Left colon (tissue), 2 donors: Measurements from ENCODE around the gene OR5M8. TPM values are rescaled to one million over a fixed set of nuclear protein-coding genes. Genes with fewer than 3 reads are reported as not detected.

Experiments used
- ATAC-seq: fragments of 200-7000 bp; cut with Tn5 transposase; one replicate; pipeline ENCODE4 v1.9.1; 2020; ENCODE audit warnings: mild to moderate bottlenecking, moderate library complexity
- DNase-seq, 2 donors: peaks; one replicate each; pipeline ENCODE4 v3.0.0-alpha.2; 2020
- intact Hi-C, 2 donors: fragments of 100-400 bp; cut with DNase I in 1 of 2; cut with micrococcal nuclease in 1 of 2; formaldehyde crosslinking; loops; one replicate each; pipeline versions ENCODE4 v1.11.2 to v1.14.0; 2022; cut with DNase I, micrococcal nuclease
- long read RNA-seq: library from polyadenylated mRNA; unstranded; transcript quantifications from one replicate; pipeline ENCODE4 v2.0.0, GENCODE V29; 2021
- total RNA-seq, 2 donors: library from RNA; stranded (reverse); fragmentation: NEBNext Ultra II Directional; extraction: Animal tissue kit (Norgen Biotek cat#: 25700); gene quantifications; one replicate each; pipeline ENCODE4 v1.2.1, GENCODE V29; 2021
- donor health status: DM: no; HTN: no; CAD: no.
- donor health status: DM: yes; HTN: yes; CAD: no.

The OR5M8 gene
- total RNA-seq = not detected
- long read RNA-seq = 0 reads

DNA sequence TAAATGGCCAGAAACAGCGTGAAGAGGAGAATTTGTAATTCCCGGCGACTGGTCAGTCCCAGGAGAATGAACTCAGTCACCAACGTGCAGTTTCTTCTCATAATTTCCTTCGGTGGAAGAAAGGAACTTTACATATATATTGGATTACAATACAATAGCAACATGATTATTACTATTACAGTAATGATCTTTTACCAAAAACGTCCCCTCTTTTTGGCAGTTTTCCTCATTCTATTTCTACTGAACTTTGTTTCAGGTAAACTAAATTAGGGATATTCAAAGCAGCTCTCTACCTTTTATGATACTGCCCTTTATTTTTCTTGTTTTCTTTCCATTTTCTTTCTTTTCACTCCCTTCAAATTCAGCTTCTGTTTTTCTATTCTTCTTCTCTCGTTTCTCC lies at the start of gene OR5M8:
OR5M8 (minus strand) TSS at position 101 of the 400 bp plus-strand sequence; CDS start at position 101, 0 bp downstream.
- ATAC-seq (no peak), DNase-seq (no peak)
- intact Hi-C loops = no loop called here

GRCh38 chr11:56533054-56533740 lies 42.0 kb upstream of the OR5M8 start:
- intact Hi-C loops = no loop called here
- DNase-seq (peak; percentile 43 to 51), ATAC-seq (peak; percentile 89)

DNA sequence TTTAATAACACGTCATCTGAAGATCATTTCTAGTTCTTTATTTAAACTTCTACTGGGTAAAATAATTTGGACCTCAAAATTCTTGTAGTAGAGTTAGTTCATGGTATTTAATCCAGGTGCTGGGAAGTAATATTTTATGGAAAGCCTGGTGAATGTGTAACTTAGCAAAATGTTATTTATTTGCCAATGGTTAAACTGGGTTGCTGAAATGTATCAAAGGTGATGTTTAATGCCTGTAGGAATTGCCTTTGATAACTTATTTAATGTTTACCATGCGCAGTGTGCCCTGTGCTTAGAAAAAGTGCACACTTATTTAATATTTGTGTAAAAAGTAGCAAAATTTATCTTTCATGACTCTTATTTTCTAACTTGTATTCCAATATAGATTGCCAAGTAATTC lies 40.7 kb upstream of the OR5M8 start:
- ATAC-seq = peak; percentile 57
- intact Hi-C loops = no loop called here
- DNase-seq = no peak

DNA sequence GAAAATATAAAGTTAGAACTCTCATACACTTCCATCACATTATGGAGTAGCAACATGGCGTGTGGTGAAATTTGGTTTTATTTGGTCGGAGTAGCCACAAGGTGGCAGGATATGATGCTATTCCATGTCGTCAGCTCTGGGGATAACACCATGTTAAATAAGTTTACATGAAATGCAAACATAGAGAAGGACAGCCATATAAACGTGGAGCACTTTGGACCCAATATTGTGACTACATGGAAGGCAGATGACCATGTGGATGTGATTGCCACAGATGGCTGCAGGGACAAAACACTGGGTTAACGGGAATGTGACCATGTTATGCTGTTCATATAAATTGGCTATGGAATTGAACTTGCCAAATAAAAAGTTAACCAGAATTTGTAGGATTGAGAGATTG lies 30.8 kb upstream of the OR5M8 start:
- ATAC-seq (peak; percentile 100), DNase-seq (peak; percentile 28 to 37)
- intact Hi-C loops = no loop called here

DNA sequence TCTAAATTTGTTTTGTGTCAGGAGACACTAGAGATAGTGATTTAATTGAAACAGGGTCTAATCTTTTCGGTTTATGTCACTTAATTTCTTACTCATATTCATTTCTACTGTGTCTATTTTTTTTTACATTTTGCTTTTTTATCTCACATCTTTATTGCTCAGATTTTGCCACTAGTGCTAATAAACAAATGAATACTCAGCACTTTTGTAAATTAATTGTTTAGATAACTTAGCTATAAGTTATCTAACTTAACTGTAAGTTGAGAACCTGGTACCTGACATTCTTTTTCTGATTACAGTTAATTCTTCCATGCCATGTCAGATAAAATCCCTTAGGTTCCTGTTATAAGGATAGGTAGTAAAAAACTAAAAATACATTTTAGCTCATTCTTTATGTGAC lies 22.1 kb upstream of the OR5M8 start:
- no peak for ATAC-seq
- intact Hi-C loops = no loop called here
- no peak for DNase-seq

DNA sequence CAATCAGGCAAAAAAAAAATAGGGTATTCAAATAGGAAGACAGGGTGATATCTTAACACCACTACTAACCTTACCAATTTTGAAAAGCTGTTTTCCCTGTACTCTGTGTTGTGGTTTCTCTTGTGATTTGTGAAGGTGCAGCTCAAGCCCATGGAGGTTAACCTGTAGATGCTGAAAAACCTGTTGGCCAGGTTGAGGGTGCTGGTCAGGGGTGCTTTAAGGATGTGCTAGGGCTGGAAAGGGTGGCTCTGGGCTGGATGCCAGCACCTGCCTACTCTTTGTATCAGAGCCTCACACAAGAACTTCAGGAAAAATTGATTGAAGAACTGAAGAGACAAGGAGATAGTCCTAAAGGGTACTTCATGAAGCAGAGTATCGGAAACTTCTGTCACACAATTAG lies 18.3 kb upstream of the OR5M8 start:
- ATAC-seq = no peak
- peak in 1 of 2 donors; percentile 22 for DNase-seq
- intact Hi-C loops = no loop called here

GRCh38 chr11:56497010-56497409 lies 5.8 kb upstream of the OR5M8 start:
- ATAC-seq (no peak), DNase-seq (no peak)
- intact Hi-C loops = no loop called here

- ATAC-seq (no peak), DNase-seq (no peak)
- intact Hi-C loops = no loop called here
Observed at GRCh38 chr11:56495117-56495516, 3.9 kb upstream of the OR5M8 start.

GRCh38 chr11:56486801-56487200 lies 4.4 kb downstream of the OR5M8 start:
- no peak for DNase-seq
- ATAC-seq = peak; percentile 33
- intact Hi-C loops = no loop called here

GRCh38 chr11:56474729-56475235 lies 16.4 kb downstream of the OR5M8 start:
- DNase-seq = no peak
- intact Hi-C loops = no loop called here
- ATAC-seq = peak; percentile 62

GRCh38 chr11:56473252-56473651 lies 17.9 kb downstream of the OR5M8 start, which contains the start of gene OR5M3:
OR5M3 (minus strand) TSS chr11:56473352; CDS start chr11:56470497, 2,855 bp downstream.
- ATAC-seq (no peak), DNase-seq (no peak)
- intact Hi-C loops = no loop called here

DNA sequence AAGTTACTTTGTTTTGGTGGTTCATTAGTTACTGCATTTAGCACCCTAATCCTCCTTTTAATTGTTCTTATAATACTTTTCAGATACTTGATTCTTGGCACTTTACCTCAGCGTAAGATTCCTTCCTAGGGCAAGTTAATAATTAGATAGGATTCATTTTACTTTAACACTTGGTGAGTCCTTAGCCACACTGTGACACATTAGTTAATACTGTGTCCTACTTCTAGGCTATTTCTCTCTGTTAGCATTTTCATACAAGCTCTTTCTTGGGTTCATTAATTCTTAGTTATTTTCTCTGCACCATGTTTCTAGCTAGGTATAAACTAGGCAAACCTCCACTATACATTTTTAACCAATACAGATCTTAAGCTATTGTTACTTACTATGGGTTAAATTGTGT lies 34.1 kb downstream of the OR5M8 start:
- no peak for DNase-seq
- ATAC-seq = no peak
- intact Hi-C loops = no loop called here

DNA sequence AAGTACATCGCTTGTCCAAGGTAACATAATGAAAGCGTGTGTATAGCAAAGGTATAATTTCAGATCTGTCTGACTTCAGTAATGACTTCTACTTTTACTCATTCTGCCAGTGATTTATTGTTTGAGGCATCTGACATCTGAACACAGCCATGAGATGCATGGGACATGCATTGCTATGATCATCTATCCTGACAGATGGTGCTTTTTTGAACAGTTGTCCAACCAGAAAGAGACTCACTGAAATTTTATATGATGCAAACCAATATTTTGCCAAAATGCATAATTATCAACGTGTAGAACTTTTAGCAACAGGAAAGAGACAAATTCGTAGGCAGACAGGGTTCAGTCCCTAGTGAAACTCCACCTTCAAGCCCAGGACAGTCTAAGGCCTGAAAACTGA lies 37.6 kb downstream of the OR5M8 start:
- DNase-seq = no peak
- intact Hi-C loops = no loop called here
- ATAC-seq = no peak

Other genes with a start within 250 kb of the OR5M8 start
- gene OR5T3, start 239.1 kb downstream of the OR5M8 start, total RNA-seq = not detected
- gene OR5T1, start 217.2 kb downstream of the OR5M8 start, total RNA-seq = not detected
- gene OR8H1, start 199.1 kb downstream of the OR5M8 start, total RNA-seq = not detected
- not detected for gene OR8K3, start 176.2 kb downstream of the OR5M8 start, total RNA-seq
- not detected for gene OR8K1, start 145.3 kb downstream of the OR5M8 start, total RNA-seq
- gene OR8J1, start 137.1 kb downstream of the OR5M8 start, total RNA-seq = not detected
- gene OR8U1, start 115.7 kb downstream of the OR5M8 start, total RNA-seq = not detected
- gene OR5AL1, start 78.7 kb downstream of the OR5M8 start, total RNA-seq = not detected
- not detected for gene OR5M3, start 18.0 kb downstream of the OR5M8 start, total RNA-seq
- not detected for gene OR5M11, start 51.9 kb upstream of the OR5M8 start, total RNA-seq
- gene OR5M10, start 86.4 kb upstream of the OR5M8 start, total RNA-seq = not detected
- gene OR5M1, start 123.5 kb upstream of the OR5M8 start, total RNA-seq = not detected
- gene OR5AP2, start 151.1 kb upstream of the OR5M8 start, total RNA-seq = not detected
- gene OR5AR1, start 172.3 kb upstream of the OR5M8 start, total RNA-seq = not detected
- gene OR9G1, start 207.7 kb upstream of the OR5M8 start, total RNA-seq = not detected